ENCODE results near the gene PRKCA.

DNA sequence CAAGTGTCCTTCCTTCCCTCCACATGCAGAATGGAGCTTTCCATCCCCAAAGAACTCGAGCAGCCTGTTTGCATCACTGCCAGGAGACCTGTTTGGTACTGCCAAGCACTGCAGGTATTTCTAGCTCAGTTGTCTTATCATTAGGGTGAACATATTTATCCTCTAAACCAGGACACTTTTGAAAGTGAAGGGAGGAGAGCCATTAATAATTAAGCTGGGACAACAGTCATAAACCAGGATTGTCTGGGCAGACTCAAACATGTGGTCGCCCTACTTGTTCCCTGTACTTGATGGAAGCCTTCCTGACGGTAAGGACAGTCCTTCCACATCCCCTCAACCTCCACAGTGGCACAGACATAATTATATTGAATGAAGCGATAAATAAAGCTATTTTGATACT, 67.4 kb downstream of the PRKCA start:
- TF ChIP-seq, protein P1, sequence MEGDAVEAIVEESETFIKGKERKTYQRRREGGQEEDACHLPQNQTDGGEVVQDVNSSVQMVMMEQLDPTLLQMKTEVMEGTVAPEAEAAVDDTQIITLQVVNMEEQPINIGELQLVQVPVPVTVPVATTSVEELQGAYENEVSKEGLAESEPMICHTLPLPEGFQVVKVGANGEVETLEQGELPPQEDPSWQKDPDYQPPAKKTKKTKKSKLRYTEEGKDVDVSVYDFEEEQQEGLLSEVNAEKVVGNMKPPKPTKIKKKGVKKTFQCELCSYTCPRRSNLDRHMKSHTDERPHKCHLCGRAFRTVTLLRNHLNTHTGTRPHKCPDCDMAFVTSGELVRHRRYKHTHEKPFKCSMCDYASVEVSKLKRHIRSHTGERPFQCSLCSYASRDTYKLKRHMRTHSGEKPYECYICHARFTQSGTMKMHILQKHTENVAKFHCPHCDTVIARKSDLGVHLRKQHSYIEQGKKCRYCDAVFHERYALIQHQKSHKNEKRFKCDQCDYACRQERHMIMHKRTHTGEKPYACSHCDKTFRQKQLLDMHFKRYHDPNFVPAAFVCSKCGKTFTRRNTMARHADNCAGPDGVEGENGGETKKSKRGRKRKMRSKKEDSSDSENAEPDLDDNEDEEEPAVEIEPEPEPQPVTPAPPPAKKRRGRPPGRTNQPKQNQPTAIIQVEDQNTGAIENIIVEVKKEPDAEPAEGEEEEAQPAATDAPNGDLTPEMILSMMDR (IDR thresholded peaks at IDR 0.05) = no peak
- no peak for TF ChIP-seq POLR2A (IDR thresholded peaks at IDR 0.05)
